ENCODE results near the gene C1orf210.

The C1orf210 gene

DNA sequence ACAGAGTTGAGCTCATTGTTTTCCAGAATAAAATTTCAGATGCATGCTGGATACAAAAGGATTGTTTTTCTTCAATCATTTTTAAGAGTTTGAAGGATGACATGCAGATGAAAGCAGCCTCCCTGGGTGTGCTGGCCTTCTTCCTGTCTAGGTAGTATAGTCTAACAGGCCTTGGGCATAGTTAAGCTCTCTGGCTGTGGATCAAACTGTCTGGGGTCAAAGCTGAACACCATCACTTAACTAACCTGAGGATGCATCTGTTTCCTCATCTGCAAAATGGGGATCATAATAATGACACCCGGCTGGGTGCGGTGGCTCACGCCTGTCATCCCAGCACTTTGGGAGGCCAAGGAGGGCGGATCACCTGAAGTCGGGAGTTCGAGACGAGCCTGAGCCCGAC, 9.4 kb upstream of the C1orf210 start:
- DNase-seq (ENCODE audit: low read depth in 2 of 2) = no peak

DNA sequence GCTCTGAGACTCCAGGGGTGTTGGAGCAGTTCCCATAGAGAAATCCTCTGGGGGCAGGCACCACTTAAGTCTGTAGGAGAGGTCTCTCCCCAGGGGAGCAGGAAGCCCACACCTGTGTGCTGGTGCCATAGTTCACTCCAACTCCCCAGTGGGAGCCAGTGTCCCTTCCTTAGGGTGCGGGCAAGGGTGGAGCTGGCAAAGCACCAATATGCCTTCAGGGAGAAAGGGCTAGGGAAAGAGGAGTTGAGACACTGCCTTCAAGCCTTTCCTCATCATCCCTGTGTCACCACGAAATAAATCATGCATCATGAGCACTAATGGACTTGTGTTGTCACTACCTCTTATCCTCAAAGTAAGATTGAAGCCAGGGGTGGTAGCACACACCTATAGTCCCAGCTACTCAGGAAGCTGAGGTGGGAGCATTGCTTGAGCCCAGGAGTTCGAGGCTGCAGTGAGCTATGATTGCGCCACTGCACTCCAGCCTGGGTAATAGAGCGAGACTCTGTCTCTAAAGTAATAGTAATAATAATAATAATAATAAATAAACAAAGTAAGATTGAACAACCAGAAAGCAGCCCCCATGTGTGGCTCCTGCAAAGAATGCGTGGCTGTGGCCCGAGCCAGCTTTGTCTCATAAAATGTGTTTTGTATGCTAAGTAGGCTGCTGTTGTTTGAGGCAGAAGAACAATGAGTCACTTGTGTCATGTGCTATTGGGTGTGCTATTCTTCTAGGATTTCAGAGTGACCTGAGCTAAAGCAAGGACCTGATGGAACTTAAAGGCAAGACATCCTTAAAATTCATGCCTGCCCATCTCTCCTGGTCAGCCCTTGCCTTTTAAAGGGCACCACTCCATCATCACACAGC, 8.7 kb upstream of the C1orf210 start:
- no peak for DNase-seq (ENCODE audit: low read depth in 2 of 2)

DNA sequence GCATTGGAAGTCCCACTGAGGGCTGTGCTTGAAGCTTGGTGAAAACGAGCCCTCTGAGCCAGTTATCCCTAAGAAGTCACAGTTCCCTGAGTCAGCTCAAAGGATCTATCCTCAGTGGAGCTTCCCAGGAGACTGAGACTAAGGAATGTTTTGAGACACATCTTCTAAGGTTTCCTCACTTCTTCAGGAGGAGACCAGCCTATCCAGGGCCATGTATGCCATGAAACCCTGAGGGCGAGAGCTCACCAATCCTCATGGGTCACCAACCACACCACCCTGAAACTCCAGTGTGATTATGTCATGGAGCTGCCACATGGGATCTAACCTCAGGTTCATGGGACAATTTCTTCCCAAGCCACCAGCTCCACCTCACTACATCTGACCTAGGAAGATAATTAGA, 7.8 kb upstream of the C1orf210 start:
- no peak for DNase-seq (ENCODE audit: low read depth in 2 of 2)

DNA sequence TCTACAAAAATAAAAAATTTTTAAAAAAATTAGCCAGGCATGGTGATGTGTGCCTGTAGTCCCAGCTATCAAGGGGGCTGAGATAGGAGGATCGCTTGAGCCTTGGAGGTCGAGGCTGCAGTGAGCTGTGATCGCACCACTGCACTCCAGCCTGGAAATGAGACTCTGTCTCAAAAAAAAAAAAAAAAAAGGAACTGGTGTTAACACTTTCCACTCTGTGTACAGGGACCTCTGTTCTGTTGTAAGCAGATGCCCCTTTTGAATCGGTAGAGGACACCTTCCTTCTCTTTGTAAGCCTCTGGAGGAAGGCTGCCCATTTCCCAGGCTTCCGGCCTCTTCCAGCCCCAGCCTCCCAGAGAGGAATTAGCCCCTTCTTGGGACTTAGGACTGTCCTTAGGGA, 7.3 kb upstream of the C1orf210 start:
- DNase-seq (ENCODE audit: low read depth in 2 of 2) = no peak

DNA sequence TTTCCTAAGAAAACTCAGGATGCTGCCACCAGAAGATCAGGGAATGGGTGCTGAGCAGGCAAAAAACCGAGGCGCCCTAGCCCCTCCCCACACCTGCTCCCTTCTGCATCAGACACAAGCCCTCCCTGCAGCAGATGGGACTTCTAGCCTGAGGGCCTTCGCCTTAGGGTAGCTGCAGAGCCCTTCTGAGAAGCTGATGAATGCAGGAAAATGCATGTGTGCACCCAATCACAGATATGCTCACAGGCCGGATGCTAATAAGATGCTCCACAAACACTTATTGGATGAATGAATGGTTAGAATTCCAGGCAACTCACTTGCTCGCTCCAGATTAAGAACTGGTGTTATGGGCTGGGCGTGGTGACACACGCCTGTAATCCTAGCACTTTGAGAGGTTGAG, 6.8 kb upstream of the C1orf210 start:
- DNase-seq (ENCODE audit: low read depth in 2 of 2) = no peak

DNA sequence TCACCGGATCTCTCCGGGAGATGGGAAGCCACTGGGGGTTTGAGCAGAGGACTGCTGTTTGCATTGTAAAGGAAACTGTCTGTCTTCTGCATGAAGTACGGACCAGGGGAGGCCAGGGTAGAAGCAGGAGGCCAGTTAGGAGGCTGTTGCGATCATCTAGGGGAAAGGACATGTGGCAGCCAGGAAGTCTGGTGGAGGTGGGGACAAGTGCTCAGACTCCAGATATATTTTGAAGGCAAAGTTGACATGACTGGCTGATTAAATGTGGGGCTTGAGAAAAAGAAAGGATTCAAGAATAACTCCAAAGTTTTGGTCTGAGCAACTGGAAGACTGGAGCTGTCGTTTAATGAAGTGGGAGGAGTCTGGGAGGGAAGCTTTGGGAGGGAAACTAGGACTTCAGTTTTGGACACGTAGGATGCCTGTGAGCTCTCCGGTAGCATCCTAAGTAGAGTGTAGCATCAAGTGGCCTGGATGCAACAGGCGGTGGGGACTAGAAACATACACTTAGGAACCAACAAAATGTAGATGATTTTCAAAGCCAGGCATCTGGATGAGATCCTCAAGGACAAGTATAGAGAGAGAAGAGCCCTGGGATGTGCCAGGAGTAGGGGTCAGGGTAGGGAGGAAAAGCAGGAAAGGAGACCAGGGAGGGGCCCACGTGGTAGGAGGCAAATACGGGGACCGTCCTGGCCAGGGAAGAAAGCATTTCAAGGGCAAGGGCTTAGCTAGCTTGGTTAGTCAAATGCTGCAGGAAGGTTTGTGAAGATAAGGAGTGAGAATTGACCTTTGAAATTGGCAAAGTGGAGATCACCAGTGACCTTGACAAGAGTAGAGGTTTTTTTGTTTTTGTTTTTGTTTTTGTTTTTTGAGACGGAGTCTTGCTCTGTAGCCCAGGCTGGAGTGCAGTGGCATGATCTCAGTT, 3.7 kb upstream of the C1orf210 start:
- DNase-seq (ENCODE audit: low read depth in 2 of 2) = no peak

DNA sequence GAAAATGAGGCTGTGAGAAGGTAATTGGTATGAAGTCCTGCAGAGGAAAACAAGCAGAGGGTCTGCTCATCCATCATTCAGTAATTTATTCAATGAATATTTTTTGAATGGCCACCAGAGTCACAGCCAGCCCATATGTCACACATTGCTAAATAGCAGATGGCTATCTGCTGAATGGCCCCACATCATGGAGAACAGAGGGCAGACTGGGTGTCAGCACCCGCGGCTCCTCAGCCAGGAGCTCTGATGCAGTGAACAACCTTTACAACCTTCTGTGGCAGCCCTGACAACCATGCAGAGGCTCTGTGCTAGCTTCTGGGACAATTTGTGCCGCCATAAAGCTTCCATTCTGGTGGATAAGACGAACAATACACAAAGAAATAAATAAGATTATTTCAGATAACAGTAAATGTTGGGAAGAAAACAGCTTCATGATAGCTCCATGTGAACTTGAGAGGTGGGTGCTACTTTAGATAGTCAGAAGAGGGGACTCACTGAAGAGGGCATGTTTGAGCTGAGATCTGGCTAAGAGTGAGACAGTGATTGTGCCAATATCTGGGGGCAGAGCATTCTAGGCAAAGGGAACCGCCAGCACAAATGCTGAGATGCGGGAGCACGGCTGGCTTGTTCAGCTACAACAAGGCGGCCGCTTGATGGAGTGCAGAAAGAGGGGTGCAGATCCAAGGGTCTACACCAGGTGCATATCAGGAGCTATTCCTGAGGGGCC, 2.8 kb upstream of the C1orf210 start:
- no peak for DNase-seq (ENCODE audit: low read depth in 2 of 2)

DNA sequence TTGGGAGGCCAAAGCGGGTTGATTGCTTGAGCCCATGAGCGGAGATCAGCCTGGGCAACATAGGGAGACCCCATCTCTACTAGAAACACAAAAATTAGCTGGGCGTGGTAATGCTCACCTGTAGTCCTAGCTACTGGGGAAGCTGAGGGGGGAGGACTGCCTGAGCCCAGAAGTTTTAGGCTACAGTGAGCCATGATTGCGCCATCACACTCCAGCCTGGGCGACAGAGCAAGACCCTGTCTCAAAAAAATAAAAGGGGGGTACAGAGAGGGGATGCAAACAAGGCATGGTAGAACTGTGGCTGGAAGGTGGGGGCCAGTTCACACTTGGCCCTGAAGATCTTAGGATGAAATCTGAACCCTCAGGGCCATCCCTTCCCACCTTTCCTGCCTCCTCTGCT, 1.2 kb upstream of the C1orf210 start:
- no peak for DNase-seq (ENCODE audit: low read depth in 2 of 2)

DNA sequence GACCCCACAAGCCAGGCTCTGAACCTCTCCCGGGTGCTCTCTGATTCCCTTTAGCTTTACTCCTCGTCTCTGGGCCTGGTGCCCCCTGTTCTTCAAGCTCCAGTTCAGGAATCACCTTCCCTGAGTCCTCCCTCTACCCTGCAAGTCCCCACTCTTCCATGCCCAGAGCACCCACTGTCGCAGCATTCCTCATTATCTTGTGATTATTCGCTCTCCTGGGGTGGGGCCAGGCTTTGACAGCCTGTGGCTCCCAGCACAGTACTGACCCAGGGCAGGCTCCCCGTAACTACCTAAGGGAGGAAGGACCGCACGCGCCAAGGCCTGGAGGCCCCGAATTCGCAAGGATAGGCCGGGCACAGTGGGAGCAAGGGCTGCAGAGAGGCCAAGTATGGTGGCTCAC, 734 bp upstream of the C1orf210 start:
- DNase-seq (ENCODE audit: low read depth in 2 of 2) = no peak

DNA sequence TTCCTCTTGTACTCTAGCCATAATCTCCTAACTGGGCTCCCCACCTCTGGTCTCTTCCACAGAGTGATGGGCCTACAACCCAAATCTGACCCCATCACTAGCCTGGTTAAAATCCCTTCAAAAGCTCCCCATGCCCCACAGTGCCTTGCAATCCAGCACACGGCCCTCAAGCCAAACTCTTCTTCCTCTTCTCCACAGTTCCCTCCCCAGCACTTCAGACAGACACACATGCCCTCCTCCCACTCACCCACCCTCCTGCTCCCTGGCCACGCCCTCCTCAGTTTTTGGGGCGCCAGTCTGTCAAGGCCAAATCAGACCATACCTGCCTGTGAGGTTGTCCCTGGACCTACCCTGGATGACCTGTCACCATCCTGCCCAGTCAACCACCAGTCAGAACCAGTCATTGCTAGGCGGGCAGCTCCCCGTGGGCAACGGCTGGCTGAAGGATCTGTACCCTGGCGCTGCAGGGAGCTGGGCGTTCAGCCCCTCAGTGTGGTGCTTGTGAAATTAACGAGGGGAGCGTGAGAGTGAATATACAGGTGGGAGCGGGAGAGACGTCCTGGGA, 753 bp downstream of the C1orf210 start:
- no peak for DNase-seq (ENCODE audit: low read depth in 2 of 2)

DNA sequence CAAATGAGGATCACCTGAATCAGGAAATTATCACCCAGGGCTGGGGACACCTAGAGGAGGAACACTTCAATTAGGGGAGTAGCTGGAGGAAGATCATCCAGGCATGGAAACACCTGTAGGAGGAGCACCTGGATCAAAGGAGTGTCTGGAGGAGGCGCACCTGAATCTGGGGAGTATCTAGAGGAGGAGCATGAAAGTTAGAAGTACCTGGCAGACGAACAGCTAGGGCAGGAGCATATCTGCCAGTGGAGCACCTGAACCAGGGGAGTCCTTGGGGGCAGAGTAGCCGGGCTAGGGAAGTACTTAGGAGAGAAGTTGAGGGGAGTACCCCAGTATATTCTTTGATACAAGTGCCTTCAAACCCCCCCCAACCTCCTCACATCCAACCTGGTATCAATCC, 1.3 kb downstream of the C1orf210 start:
- DNase-seq (ENCODE audit: low read depth in 2 of 2) = no peak

DNA sequence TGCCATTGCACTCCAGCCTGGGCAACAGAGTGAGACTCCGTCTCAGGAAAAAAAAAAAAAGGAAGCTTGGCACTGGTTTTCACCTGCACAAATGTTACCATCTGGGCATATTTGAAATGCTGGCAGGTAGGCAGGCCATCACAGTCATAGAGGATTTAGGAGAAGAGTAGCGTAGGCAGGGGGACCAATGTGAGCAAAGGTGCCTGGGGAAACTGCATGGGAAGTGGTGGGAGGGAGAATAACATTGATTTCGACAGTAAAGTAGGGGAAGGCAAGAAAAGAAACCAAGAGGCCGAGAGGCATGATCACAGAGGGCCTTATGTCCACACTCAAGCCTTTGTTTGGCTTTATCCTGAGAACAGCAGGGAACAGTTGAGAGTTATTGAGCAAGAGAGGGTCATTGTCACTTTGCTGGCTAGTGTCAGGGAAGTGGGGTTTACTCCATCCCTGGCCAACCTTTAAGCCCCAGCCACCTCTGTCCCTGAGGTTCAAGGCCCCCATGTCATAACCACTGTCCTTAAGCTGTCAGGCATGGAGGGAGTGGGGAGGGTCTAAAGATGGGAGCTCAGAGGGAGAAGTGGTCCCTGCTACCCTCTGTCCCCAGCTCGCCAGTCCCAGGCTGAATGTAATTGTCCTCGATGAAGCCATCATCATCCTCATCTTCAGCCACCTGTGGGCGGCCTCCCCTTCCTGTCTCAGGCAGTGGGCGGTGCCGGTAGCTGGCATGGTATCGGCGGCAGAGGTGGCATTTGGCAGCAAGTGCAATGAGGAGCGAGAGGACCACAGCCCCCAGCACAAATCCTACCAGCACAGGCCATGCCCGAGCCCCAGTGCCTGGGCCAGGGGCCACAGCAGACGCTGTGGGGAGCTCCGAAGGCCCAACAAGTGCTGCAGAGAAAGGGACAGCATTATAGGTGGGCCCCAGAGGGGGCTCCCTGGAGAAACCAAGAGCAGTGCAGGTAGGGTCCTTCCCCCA, 2.9 kb downstream of the C1orf210 start:
- no peak for DNase-seq (ENCODE audit: low read depth in 2 of 2)

DNA sequence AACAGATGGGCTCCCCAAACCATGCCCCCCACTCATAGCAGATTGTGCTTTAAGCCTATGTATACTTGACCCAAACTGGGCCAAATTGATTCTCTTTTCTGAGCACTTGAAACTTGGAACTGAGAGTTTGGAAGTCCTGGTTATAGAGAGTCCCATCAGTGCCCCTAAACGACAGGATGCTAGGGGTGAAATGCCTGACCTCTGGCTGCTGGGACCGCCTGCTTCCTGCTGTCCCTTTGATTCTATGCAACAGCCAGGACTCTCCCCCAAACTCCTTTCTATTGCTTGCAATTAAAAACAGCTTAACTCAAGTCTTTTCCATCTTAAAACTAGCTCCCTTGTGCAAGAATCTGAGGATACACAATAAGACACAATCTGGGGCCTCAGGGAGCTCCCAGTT, 4.7 kb downstream of the C1orf210 start:
- no peak for DNase-seq (ENCODE audit: low read depth in 2 of 2)

DNA sequence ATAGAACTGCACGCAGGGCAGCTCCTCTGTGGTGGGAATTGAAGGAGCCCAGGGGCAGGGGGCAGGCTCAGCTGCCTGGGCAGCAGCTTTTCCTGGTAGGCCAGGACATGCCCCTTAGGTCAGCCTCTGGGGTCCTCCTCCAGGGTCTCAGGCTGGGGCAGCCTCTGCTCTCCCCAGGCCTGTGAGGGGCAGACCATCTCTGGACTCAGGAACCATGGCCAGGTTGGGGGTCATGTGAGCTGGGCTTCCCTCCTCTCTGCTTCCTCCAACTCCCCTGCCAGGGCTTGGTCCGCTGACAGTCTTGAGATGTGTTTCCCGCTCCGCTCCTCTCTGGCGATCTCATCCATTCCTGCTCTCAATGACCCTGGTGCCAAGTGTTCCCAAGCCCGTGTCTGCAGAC, 5.7 kb downstream of the C1orf210 start:
- no peak for DNase-seq (ENCODE audit: low read depth in 2 of 2)

DNA sequence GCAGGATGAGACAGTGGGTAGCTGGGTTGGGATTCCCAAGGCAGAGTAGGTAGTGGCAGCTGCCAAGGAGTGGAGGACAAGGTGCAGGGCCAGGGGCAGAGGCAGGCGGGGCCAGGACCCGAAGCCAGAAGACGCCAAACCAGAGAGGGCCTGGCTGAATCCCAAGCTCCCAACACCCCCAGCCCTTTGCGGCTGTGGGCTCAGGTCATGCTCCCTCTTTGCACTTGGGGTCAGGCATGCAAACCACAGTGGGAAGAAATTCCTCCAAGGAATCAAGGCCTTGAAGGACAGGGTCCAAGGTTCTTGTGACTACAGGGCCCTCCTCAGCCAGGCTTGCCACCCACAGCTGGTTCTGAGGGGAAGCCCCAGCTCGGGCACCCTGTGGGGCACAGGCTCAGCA, 6.2 kb downstream of the C1orf210 start:
- DNase-seq (ENCODE audit: low read depth in 2 of 2) = no peak

DNA sequence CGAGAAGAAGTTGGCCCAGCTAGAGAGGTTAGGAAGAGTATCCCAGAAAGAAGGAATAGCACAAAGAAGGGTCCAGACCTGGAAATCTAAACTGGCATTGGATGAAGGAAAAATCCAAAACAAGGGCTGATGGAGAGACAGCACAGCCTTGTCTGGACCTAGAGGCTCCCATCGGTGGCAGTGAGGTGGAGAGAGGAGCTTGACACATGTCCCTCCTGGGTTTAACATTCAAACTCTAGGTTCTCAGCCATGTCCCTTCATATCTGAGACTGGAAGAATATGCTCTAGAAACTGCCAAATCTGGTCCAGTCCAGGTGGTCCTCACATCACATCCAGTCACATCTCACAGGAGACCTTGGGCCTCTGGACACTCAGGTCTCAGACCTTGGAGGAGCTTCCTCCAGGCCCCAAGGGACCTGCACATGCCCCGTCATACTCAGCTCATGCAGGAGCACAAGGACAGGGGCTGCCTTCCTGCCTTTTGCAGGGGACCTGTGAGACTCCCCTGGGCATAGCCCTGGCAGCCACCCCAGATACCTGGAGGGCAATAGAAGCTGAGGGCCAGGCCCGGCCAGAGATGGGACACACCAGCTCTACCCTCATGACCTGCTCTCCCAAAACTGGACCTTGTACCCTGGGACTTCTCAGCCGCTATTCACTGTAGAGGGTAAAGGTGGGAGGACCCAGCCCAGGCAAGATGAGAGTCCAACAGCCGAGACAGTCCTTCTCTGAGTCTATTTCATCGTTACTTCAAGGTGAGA, 8.1 kb downstream of the C1orf210 start:
- no peak for DNase-seq (ENCODE audit: low read depth in 2 of 2)

DNA sequence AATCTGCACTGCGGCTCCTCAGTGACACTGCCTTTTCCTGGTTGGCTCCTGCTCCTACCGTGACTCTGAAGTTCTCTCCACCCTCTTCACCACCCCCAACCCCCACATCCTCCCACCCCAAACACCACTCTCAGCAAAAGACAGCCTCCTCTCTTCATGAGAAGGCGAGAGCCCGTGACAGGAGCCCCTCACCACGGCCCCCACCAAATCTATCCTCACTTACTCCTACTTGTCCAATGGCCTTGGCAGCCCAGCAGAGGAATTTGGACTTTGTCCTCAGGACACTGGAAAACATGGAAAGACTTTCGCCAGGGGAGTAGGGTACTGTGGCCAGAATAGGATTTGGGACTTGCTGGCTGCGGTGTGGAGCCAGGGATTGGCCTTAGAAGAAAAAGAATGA, 8.7 kb downstream of the C1orf210 start:
- DNase-seq (ENCODE audit: low read depth in 2 of 2) = no peak

DNA sequence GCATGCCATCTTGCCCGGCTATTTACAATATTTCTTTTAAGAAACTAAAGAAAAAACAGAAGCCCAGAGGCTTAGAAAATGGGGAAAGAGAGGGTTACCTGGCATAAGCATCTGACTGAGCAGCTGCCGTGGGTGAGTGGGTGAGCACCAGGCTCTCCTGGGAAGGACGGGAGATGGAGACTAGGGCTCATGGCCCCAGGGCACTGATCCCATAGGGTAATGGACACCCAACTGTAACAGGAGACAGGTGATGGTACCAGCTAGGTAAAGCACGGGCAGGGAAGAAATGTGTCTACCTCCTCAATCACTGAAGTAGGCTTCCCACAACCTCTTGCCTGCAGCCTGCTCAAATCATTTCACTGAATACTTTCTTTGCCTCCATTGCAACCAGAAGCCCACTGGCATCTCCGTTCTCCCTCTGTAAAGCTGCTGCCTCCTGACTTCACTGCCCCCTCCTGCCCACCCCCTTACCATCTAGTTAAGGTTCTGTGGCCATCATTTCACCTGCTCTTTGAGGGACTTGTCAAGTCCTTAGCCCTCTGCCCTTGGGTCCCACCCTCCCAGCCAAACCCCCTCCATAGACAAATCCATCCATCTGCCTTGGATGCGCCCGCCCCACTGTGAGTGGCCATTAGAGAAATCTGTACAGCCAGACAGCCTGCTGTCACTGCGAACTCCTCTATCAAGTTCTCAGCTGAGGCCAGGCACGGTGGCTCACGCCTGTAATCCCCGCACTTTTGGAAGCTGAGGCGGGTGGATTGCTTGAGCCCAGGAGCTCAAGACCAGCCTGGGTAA, 9.4 kb downstream of the C1orf210 start:
- DNase-seq (ENCODE audit: low read depth in 2 of 2) = no peak

DNA sequence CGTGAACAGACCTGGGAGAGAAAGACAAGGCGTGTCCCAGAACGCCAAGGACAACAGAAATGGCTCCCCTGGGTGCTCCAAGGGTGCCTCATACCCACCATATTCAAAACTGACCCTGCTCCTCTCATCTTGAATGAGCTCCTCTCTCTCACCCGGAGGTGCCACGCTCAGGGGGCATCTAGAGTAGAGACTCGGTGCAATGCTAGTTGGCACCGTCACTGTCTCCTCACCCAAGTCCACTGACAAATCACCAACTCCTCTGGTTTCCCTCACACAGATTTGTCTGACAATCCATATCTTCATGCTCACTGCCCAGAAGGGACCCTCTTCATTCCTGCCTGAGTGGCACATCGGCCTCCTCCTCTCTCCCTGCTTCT, 10.6 kb downstream of the C1orf210 start:
- DNase-seq (ENCODE audit: low read depth in 2 of 2) = no peak
